Small intestine (tissue), 7 donors: Measurements from ENCODE around the gene HPCAL4. TPM values are rescaled to one million over a fixed set of nuclear protein-coding genes. Genes with fewer than 3 reads are reported as not detected.

Source experiments
- DNase-seq, 2 donors: peaks; one replicate each; pipeline versions ENCODE4 v3.0.0 to v3.0.0-alpha.2; 2013
- FAIRE-seq: peaks from 2 replicates; lab custom pipeline; 2012; peaks lifted over from hg19 to GRCh38; lab: Jason Lieb, UNC
- H3K27ac ChIP-seq, 3 donors: one replicate each; pipeline ENCODE4 v1.5.1; 2013; ENCODE audit warnings: low read length in 2 of 3, mild to moderate bottlenecking in 2 of 3, control low read depth in 1 of 3, inconsistent platforms in 1 of 3, low read depth in 1 of 3, moderate library complexity in 1 of 3
- H3K27me3 ChIP-seq, 3 donors: one replicate each; pipeline ENCODE4 v1.6.1; 2013; ENCODE audit warnings: low read length in 3 of 3, inconsistent platforms in 1 of 3; ENCODE audit not compliant: control insufficient read depth in 3 of 3, insufficient read depth in 3 of 3
- H3K36me3 ChIP-seq, 3 donors: one replicate each; pipeline ENCODE4 v1.6.1; 2013; ENCODE audit warnings: low read length in 3 of 3, inconsistent platforms in 1 of 3, low read depth in 1 of 3, mild to moderate bottlenecking in 1 of 3, moderate library complexity in 1 of 3; ENCODE audit not compliant: control insufficient read depth in 3 of 3, insufficient read depth in 2 of 3
- H3K4me1 ChIP-seq, 3 donors: one replicate each; pipeline ENCODE4 v1.6.1; 2013; ENCODE audit warnings: low read length in 2 of 3, inconsistent platforms in 1 of 3, low read depth in 1 of 3, mild to moderate bottlenecking in 1 of 3, moderate library complexity in 1 of 3; ENCODE audit not compliant: control insufficient read depth in 3 of 3, insufficient read depth in 2 of 3
- H3K4me3 ChIP-seq, 3 donors: one replicate each; pipeline ENCODE4 v1.5.1; 2013; ENCODE audit warnings: low read length in 3 of 3, control low read depth in 1 of 3, inconsistent platforms in 1 of 3, low read depth in 1 of 3, mild to moderate bottlenecking in 1 of 3, moderate library complexity in 1 of 3
- H3K9me3 ChIP-seq, 2 donors: one replicate each; pipeline ENCODE4 v1.6.1; 2013; ENCODE audit warnings: low read depth in 1 of 2, low read length in 1 of 2; ENCODE audit not compliant: control insufficient read depth in 2 of 2, insufficient read depth in 1 of 2
- WGBS, 3 donors: extraction: QIAGEN DNeasy Blood & Tissue Kit; methylation state at CpG; one replicate each; pipeline ENCODE4 v1.1.7; 2013; 5-methylcytosine and 5-hydroxymethylcytosine counted together
- polyA plus RNA-seq, 4 donors: library from polyadenylated mRNA; stranded (reverse) in 3 of 4; unstranded in 1 of 4; fragments of 200-250 nt in 3 of 4; fragments of 120-200 nt in 1 of 4; gene quantifications; one replicate each; pipeline versions ENCODE4 v1.2.1 to v1.2.3, GENCODE V29; 2013
- donor health status: healthy with polysubstance abuse.
- donor health status: control.
- donor health status: control.
- donor health status: Bipolar disorder and iron deficiency.
- donor health status: healthy.

The HPCAL4 gene
- polyA plus RNA-seq, 4 donors, result 0.10 to 0.27 (median 0.22) TPM

- Histone ChIP-seq H3K4me1 (no peaks in the 10 kb centered on the region), H3K27ac (no peak within 1 kb of the TSS), H3K36me3 (no peaks in the 10 kb centered on the region), H3K9me3 (no peaks in the 10 kb centered on the region), H3K27me3 (peaks cover 6 to 72% (median 11%) of the 10 kb centered on the region in 3 donors), H3K4me3 (peak within 1 kb of the TSS in 2 of 3 donors; percentile 18 to 27)
- 1 to 3% (median 3%) methylated on average over 52 to 55 of the region's 55 CpGs for WGBS, 3 donors
- peak in 1 of 2 donors; percentile 24 for DNase-seq
- FAIRE-seq, result no peak
Observed at GRCh38 chr1:39671793-39672550, 19.3 kb downstream of the HPCAL4 start, which contains the start of gene NT5C1A. TSS of gene NT5C1A (minus strand) at chr1:39672107. CDS start at chr1:39672038, 69 bp downstream.

- Histone ChIP-seq H3K4me3 (peak overlapping the region in 2 of 3 donors; percentile 18 to 27), H3K27me3 (peaks cover 6 to 67% (median 11%) of the 10 kb centered on the region in 3 donors)
Observed at GRCh38 chr1:39671433-39671792, 19.8 kb downstream of the HPCAL4 start.

GRCh38 chr1:39670689-39671088 is 20.5 kb downstream of the HPCAL4 start:
- no peaks in the 10 kb centered on the region for H3K4me1 ChIP-seq
- FAIRE-seq (no peak), DNase-seq (no peak)
- peaks cover 6 to 69% (median 11%) of the 10 kb centered on the region in 3 donors for H3K27me3 ChIP-seq
- WGBS, 3 donors, result 50 to 67% (median 57%) methylated on average over 1 of the region's 1 CpG
- H3K36me3 ChIP-seq, result no peaks in the 10 kb centered on the region
- no peak overlapping the region for H3K4me3 ChIP-seq
- no peak overlapping the region for H3K27ac ChIP-seq
- no peaks in the 10 kb centered on the region for H3K9me3 ChIP-seq

More at GRCh38 chr1:39671433-39671792, 19.8 kb downstream of the HPCAL4 start:
- DNase-seq, result peak in 1 of 2 donors; percentile 17
- no peaks in the 10 kb centered on the region for H3K4me1 ChIP-seq
- no peaks in the 10 kb centered on the region for H3K9me3 ChIP-seq
- no peak overlapping the region for H3K27ac ChIP-seq
- 3 to 5% (median 4%) methylated on average over 25 to 26 of the region's 26 CpGs for WGBS, 3 donors
- H3K36me3 ChIP-seq, result no peaks in the 10 kb centered on the region
- no peak for FAIRE-seq

GRCh38 chr1:39668894-39669293 is 22.3 kb downstream of the HPCAL4 start:
- no peak overlapping the region for H3K4me3 ChIP-seq
- H3K9me3 ChIP-seq, result no peaks in the 10 kb centered on the region
- WGBS, 3 donors, result 87 to 97% (median 89%) methylated on average over 3 of the region's 3 CpGs
- H3K27ac ChIP-seq, result no peak overlapping the region
- peaks cover 6 to 70% (median 11%) of the 10 kb centered on the region in 3 donors for H3K27me3 ChIP-seq
- no peak for DNase-seq
- no peaks in the 10 kb centered on the region for H3K36me3 ChIP-seq
- no peak for FAIRE-seq
- no peaks in the 10 kb centered on the region for H3K4me1 ChIP-seq

- 83 to 90% (median 87%) methylated on average over 3 of the region's 3 CpGs for WGBS, 3 donors
- H3K9me3 ChIP-seq, result no peaks in the 10 kb centered on the region
- no peaks in the 10 kb centered on the region for H3K36me3 ChIP-seq
- H3K27ac ChIP-seq, result no peak overlapping the region
- no peak overlapping the region for H3K4me3 ChIP-seq
- FAIRE-seq (no peak), DNase-seq (no peak)
- no peaks in the 10 kb centered on the region for H3K4me1 ChIP-seq
- peaks cover 6 to 62% (median 11%) of the 10 kb centered on the region in 3 donors for H3K27me3 ChIP-seq
Observed at GRCh38 chr1:39668111-39668510, 23.1 kb downstream of the HPCAL4 start.

GRCh38 chr1:39666772-39667171 is 24.5 kb downstream of the HPCAL4 start:
- H3K4me1 ChIP-seq, result no peaks in the 10 kb centered on the region
- DNase-seq, result no peak
- H3K27ac ChIP-seq, result no peak overlapping the region
- 68 to 77% (median 71%) methylated on average over 3 of the region's 3 CpGs for WGBS, 3 donors
- H3K36me3 ChIP-seq, result no peaks in the 10 kb centered on the region
- FAIRE-seq, result no peak
- H3K27me3 ChIP-seq, result peaks cover 6 to 53% (median 7%) of the 10 kb centered on the region in 3 donors
- H3K4me3 ChIP-seq, result no peak overlapping the region
- H3K9me3 ChIP-seq, result no peaks in the 10 kb centered on the region

GRCh38 chr1:39663559-39663958 is 27.7 kb downstream of the HPCAL4 start:
- Histone ChIP-seq H3K36me3 (no peaks in the 10 kb centered on the region), H3K27ac (no peak overlapping the region), H3K4me1 (no peaks in the 10 kb centered on the region), H3K4me3 (no peak overlapping the region), H3K27me3 (peaks cover 0 to 24% (median 0%) of the 10 kb centered on the region in 3 donors), H3K9me3 (no peaks in the 10 kb centered on the region)
- DNase-seq (no peak), FAIRE-seq (no peak)
- 83 to 89% (median 84%) methylated on average over 8 of the region's 8 CpGs for WGBS, 3 donors

- DNase-seq (no peak), FAIRE-seq (no peak)
- WGBS, 3 donors, result 88 to 93% (median 90%) methylated on average over 1 of the region's 1 CpG
- H3K4me1 ChIP-seq, result peaks cover 0 to under 1% (median 0%) of the 10 kb centered on the region in 3 donors
- no peaks in the 10 kb centered on the region for H3K9me3 ChIP-seq
- H3K27me3 ChIP-seq, result peaks cover 0 to 18% (median 0%) of the 10 kb centered on the region in 3 donors
- no peak overlapping the region for H3K27ac ChIP-seq
- no peaks in the 10 kb centered on the region for H3K36me3 ChIP-seq
- no peak overlapping the region for H3K4me3 ChIP-seq
Observed at GRCh38 chr1:39662861-39663260, 28.4 kb downstream of the HPCAL4 start.
